GM19035 (cell line): ENCODE measurements around the gene GPR3.

Experiments
- ATAC-seq: cut with Tn5 transposase; IDR thresholded peaks from one replicate; pipeline ENCODE4 v1.9.1; 2021; ENCODE audit not compliant: unreplicated experiment

Gene GPR3, protein sequence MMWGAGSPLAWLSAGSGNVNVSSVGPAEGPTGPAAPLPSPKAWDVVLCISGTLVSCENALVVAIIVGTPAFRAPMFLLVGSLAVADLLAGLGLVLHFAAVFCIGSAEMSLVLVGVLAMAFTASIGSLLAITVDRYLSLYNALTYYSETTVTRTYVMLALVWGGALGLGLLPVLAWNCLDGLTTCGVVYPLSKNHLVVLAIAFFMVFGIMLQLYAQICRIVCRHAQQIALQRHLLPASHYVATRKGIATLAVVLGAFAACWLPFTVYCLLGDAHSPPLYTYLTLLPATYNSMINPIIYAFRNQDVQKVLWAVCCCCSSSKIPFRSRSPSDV

DNA sequence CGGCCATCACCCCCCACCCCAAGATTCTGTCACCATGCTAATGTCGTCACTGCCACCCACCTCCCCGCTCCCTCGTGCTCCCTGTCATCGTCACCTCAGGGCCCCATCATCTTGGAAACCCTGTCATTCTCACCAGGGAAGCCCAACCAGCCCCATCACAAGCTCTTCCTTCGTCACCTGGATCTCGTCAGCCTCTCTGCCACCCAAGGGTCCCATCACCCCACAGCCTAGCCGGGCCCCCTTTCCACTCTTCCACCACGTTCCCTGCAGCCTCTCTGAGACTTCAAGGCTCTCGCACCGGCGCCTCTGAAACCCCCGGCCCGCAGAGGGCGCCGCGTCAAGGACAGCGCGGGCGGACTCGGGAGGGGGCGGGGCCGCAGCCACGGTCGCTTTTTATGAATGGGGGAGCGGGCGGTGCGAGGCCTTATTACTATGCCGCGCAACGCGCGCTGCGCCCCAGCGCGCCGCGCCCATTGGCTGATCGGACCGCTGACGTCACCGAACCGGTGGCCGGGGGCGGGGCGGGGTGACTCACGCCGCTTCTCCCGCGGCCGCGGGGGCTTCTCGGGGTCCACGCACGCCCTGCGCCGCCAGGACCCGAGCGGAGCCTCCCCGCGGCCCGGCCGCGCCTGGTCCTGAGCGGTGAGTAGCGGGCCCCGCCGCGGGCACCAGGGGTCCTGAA lies at the start of gene GPR3:
Gene GPR3, plus strand, starts transcription at position 527 of the 682 bp plus-strand sequence. CDS start 1,177 bp downstream, outside the sequence.
- peak; percentile 82 for ATAC-seq

DNA sequence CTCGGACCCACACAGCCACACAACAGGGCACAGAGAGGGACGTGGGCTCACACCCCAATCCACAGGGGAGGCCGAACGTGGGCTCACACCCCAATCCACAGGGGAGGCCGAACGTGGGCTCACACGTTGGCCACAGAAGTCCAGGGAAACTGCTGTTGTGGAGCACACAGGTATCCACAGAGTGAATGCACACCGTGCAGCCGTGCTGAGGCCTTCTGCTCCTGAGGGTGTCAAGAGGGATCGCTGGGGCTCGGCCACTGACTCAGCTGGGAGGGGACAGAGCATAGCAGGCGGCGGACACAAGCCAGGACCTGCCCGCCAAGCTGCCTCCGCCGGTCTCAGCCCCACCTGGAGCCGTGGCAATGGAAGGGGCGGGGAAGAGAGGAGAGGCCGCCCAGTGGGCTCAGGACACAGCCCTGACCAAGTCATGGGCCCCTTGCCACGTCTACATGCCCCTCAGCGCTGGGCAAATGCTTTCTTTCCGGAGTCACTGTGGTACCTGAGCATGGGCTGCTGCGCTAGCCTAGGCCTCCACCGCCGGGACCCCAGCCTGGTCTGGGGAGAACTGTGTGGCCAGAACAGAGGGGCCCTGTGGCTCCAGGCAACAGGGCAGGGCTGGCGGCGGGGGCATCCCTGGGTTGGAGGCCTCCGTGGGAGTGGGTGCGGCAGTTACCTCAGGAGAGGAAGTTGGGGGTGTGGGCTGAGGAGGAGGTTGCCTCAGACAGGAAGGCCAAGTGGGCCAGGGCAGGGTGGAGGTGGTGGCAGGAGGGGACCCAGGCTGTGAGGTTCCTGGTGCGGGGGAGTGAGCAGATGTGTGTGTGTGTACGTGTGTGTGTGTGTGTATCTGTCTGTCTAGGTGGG lies 49.4 kb upstream of the GPR3 start:
- ATAC-seq = peak; percentile 51

DNA sequence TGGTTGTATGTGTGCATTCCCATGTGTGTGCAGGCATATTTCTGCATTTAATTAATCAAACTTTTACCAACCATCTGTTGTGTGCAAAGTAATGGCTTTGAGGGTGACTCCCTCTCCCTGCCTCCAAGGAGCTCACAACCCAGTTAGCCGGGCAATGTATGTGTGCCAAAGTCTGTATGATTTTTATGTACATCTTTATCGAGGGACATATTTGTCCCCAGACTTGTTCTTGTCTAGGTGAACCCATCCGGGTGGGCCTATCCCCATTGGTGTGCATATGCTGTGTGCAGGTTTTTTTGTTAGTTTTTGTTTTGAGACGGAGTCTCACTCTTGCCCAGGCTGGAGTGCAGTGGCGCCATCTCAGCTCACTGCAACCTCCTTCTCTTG lies 48.8 kb upstream of the GPR3 start:
- no peak for ATAC-seq

DNA sequence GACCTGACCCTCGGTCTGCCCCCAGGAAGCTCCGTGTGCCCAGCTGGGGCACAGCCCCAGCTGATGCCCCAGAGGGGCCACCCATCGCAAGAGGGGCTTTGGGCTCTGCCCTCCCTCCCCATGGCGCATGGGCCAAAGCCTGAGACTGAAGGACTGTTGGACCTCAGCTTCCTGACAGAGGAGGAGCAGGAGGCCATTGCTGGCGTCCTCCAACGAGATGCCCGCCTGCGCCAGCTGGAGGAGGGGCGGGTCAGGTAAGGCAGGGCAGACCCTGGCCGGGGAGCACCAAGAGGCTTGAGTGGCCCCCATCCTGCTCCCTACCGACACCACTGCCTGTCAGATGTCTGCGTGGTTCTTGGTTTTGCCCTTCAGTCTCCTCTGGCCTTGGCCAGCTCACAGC lies 47.1 kb upstream of the GPR3 start:
- no peak for ATAC-seq

DNA sequence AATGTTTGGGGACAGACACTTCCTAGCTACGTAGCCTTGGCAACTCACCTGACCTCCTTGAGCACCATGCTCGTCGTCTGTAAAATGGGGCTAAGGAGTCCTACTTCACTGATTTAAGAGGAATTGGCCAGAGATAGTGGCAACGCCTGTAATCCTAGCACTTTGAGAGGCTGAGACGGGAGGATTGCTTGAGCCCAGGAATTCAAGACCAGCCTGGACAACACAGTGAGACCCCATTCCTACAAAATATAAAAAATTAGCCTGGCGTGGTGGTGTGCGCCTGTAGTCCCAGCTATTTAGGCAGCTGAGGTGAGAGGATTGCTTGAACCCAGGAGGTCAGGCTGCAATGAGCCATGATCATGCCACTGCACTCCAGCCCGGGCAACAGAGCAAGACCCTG lies 46.1 kb upstream of the GPR3 start:
- ATAC-seq = no peak

DNA sequence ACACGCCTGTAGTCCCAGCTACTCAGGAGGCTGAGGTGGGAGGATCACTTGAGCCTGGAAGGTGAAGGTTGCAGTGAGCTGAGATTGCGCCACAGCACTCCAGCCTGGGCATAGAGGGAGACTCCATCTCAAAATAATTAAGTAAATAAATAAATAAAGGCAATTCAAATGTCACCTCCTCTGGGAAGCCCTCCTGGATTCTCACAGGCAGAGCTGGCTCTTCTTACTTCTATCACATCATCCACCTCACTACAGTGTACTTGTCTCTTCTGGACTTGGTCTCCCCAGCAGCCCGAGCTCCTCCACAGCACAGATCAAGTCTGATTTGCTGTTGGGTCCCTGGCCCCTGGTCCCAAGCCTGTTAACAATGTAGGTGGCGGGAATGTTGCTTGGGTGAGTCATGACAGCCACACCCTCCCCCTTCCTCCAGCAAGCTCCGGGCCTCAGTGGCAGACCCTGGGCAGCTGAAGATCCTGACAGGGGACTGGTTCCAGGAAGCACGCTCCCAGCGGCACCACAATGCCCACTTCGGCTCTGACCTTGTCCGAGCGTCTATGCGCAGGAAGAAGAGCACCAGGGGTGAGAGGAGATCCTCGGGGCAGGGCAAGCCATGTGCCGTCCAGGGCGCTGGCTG lies 45.3 kb upstream of the GPR3 start:
- no peak for ATAC-seq

DNA sequence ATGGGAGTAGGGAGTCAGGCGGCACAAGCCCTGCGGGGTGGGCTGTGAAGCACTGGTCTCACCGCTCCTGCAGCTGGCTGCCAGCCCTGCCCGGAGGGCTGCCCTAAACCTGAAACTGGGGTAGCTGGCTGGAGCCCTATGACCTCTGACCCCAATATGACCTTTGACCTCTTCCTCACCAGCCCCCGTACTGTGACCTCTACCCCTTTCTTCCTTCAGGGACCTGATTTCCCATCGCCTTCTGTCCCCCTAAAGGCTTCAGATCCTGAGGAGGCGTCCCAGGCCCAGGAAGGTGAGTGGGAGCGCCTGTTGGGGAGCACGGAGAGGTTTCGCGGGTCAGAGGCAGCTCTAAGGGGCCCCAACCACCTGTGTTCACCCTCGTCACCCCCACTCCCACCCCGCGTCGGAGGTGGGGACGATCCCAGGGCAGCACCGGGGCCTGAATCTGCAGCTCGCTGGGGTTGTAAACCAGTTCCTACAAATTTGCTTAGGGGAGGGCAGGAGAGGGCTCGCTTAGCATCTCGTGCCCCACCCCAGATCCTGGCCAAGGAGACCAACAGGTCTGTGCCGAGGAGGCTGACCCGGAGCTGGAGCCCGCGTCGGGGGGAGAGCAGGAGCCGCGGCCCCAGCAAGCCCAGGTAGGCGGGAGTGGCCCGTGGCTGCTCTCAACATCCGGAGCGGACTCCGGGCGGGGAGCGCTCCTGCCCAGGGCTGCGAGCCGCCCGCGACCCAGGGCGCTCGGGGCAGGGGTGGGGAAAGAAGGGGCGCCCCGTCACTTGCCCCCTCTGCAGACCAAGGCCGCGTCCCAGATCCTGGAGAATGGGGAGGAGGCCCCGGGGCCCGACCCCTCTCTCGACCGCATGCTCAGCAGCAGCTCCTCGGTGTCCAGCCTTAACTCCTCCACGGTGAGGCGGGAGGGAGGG lies 43.3 kb upstream of the GPR3 start:
- ATAC-seq = no peak

DNA sequence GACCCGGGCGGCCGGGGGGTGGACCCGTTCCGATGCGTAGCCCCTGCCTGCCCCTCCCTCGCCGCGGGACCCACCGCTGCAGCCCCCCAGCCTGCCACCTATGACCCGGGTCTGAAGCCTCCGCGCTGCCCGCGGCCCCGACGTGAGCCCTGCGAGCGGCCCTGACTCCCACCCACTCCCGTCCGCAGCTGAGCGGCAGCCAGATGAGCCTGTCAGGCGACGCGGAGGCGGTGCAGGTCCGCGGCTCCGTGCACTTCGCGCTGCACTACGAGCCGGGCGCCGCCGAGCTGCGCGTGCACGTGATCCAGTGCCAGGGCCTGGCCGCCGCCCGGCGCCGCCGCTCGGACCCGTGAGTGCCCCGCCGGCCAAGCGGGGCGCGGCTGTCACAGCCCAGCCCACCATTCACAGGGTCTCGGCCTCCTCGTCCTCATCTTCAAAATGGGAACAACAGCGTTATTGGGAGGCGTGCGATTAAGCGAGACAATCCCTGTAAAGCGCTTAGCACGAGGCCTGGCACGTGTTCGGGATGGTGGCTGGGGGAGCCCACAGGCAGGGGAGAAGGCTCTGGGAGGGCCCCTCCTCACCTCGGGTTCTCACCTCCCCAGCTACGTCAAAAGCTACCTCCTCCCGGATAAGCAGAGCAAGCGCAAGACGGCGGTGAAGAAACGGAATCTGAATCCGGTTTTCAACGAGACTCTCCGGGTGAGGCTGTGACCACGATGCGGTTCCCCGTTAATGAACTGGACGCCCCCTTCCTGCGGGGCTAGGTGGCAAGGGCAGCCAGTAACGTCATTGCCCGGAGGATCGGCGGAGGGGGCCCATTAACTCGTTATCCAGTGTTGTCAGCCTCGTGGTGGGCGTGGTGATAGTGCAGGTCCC lies 42.4 kb upstream of the GPR3 start:
- ATAC-seq = no peak

DNA sequence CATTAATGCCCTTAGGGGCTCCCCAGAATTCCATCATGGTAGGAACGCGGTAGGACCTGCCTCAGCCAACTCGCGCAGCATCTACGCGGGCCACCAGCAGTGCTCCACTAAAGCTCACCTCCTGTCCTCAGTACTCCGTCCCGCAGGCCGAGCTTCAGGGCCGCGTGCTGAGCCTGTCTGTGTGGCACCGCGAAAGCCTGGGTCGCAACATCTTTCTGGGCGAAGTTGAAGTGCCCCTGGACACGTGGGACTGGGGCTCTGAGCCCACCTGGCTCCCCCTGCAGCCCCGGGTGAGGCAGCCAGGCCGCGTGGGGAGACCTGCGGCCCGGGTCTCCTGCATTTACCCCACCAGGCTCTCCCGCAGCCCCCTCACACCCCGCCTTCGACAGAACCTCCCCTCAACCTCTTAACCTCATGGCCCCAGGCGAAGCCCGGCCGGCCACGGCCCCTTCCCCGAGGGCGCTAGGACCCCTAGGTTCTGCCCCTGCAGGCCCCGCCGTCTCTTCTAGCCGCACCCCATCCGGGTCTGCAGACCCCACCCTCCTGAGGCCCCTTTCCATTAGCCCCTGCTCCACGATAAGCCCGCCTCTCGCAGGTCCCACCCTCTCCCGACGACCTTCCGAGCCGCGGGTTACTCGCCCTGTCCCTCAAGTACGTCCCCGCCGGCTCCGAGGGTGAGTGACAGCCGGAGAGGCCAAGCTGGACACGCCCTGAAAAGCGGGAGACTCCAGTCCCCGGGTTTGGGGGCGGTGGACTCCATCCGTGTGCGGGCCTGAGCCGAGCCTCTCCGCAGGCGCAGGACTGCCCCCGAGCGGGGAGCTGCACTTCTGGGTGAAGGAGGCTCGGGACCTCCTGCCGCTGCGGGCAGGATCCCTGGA lies 41.5 kb upstream of the GPR3 start:
- ATAC-seq = no peak

DNA sequence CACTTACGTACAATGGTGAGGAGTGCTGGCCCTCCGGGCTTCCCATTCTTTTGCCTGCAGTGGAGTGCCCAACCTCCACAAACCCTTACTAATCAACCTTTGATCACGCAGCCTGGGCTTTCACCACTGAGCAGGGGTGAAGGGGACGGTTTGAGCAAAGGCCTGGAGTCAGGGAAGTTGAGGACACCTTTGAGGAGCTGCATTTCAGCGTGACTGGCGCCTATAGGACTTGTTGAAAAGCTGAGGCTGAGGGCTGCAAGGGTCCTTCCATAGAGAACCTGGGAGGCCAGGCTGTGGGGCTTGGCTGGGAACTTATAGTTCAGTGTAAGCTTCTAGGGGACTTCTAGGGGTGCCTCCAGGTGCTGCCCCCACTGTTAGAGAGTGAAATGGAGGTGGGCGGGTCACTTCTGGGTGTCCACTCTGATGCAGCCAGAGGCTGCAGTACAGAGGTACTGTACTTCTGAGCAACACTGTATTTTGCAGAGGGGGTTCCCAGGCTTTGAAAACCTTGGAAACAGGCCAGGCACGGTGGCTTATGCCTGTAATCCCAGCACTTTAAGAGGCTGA lies 40.8 kb upstream of the GPR3 start:
- no peak for ATAC-seq

DNA sequence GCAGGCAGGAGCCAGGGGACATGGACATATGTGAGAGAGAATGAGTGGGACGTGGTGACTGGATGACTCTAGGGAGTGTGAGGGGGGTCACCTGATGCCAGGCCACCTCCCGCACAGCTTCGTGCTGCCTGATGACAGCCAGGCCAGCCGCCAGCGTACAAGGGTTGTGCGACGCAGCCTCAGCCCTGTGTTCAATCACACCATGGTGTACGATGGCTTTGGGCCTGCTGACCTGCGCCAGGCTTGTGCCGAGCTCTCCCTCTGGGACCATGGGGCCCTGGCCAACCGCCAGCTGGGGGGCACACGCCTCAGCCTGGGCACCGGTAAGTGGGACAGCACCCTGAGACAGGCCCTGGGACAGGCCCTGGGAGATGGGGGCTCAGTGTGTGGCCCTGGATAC lies 39.3 kb upstream of the GPR3 start:
- no peak for ATAC-seq

DNA sequence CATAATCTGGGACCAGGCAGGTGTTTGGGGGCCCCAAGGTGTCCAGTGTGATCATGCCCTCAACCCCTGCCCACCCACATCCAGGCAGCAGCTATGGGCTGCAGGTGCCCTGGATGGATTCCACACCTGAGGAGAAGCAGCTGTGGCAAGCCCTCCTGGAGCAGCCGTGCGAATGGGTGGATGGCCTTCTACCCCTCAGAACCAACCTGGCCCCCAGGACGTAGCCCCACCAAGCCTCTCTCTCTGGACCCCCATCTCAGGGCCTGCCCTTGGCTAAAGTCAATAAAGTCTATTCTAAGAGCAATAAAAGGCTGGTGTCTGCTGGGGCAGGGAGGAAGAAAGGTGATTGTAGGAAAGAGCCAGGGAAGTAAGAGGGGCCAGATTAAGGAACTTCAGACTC lies 38.8 kb upstream of the GPR3 start:
- ATAC-seq = no peak

DNA sequence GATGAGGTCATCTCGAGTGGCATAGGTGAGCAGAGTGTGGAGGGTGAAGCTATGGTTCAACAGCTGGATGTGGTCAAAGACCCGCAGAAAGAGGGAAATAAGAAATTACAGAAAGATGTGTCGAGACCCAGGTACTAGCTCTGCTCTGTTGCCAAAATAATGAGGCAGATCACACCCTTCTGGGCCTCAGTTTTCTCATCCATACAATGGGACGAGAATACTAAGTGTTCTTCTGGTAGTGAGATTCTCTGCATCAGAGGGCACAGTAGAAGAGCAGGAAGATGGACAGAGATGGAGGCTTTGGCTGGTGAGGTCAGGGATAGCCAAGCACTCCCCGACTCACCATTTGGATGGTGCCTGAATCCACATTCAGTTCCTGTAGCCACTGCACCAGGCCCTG lies 36.7 kb upstream of the GPR3 start:
- ATAC-seq = no peak

DNA sequence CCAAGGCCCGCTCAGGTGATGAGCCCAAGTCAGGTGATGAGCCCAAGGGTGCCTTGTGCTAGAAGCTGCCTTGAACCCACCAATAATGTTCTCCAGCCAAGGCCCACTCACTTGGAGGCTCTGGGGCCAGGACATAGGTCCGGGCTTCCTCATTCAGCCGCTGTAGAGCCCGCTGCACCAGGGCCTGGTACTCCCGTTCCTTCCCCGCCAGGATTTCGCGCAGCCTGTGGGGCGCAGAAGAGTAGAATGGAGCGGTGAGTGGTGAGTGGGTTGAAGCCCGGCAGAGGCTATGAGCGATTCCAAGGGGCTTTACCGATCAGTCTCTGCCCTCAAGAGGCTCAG lies 36.2 kb upstream of the GPR3 start:
- ATAC-seq = no peak

DNA sequence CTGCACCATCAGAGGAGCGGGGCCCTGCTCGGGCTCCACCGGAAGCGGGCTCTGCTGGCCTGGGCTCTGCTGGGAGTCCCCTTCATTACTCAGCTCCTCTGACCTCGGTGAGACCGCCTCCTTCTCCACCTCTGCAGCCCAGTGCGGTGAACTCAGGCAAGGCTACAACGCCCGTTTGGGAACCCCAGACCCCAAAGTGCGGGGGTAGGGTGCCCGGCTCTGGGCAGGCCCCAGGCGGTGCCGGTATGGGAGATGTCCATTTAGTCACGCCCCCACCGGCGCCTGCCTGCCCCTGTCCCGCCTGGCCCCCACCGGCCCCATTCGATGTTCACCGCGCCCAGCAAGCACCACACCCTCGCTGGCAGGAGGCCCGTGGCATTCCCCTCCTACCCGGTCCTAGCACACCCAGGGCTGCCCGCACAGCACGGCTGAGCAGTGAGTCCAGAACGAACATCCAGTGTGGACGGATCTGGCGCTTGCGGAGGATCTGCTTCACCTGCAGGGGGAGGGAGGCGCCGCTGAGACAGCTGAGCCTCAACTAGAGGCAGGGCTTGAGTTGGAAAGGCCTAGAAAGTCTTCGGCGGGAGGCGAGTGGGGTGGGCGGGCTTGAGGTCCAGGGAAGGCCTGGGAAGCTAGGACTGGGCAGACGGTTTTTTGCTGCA lies 35.7 kb upstream of the GPR3 start:
- no peak for ATAC-seq

DNA sequence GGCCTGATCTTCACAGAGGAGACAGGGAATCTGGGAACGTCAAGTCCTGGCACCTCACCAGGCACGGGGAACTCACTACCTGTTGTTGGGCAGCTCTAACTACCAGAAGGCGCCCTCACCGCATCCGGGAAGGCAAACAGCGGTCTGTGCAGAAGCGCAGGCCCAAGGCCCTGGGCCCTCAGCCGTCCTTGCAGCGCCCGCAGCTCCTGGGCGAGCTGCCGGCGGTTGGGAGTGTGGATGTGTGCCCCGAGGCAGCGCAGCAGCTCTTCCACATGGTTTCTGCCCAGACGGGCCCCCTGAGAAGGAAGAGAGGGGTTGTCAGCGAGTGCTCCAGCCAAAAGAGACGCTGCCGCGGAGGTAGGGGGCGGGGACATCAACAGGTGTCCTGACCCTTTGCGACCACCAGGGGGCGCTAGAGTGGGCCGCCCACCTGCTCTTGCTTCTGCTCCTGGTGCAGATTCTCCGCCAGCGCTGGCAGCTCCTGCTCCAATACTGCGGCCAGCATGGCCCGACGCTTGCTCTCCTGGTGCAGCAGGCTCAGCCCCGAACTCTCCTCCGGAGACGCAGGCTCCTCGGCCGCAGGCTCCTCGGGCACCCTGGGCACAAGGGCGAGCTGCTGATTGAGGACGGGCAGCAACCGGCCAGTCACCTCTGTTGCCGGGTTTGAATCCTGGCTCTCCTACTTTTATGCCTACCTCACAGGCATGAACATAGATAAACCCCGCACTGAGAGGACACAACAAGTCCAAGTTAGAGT lies 35.0 kb upstream of the GPR3 start:
- ATAC-seq = no peak
